Endothelial cell of umbilical vein (primary cell): ENCODE data around the gene SPACA4. TPM values are rescaled to one million over a fixed set of nuclear protein-coding genes. Genes with fewer than 3 reads are reported as not detected.
"Not testable (repeated sequence)": the region's sequence is repeated elsewhere in the genome, so short reads cannot be mapped to it uniquely, and the experiment has no call there.

Experiments
- BruUV-seq: library from RNA; stranded (reverse); fragments of 400-500 nt; replicated peaks from 2 replicates; lab custom pipeline; 2021; lab: Mats Ljungman, UMichigan
- CTCF ChIA-PET: fragments of 300-600, 350-600 bp; sonication (Branson Sonifier 250); formaldehyde crosslinking; loops from one replicate; lab custom pipeline; 2021; ENCODE audit warnings: antibody characterized with exemption, inconsistent platforms; lab: Charles Lee
- POLR2A ChIA-PET: fragments of 300-600, 350-600 bp; sonication (Branson Sonifier 250); formaldehyde crosslinking; loops from one replicate; lab custom pipeline; 2021; ENCODE audit warnings: antibody characterized with exemption, inconsistent platforms; lab: Charles Lee
- DNase-seq: peaks from one replicate; pipeline ENCODE4 v3.0.0-alpha.2; 2011; ENCODE audit warnings: low read depth, low spot score
- FAIRE-seq: peaks from 2 replicates; lab custom pipeline; 2011; peaks lifted over from hg19 to GRCh38; lab: Jason Lieb, UNC
- H2AFZ ChIP-seq: 2 replicates; pipeline ENCODE4 v1.6.0; 2012; ENCODE audit warnings: low read depth, low read length, control low read depth, inconsistent platforms
- H3K27ac ChIP-seq: 2 replicates; pipeline ENCODE4 v1.5.1; 2011; ENCODE audit warnings: low read depth, mild to moderate bottlenecking, control low read depth, low read length, moderate library complexity; ENCODE audit not compliant: insufficient read depth
- H3K27me3 ChIP-seq, 2 experiments: 2 replicates each; pipeline versions ENCODE4 v1.6.0 to v1.6.1; 2011; ENCODE audit warnings: low read length in 2 of 2, mixed read lengths in 1 of 2; ENCODE audit not compliant: control insufficient read depth in 2 of 2, insufficient read depth in 2 of 2
- H3K36me3 ChIP-seq, 2 experiments: 2 replicates in 1 of 2; 3 replicates in 1 of 2; pipeline ENCODE4 v1.5.1; 2011; ENCODE audit warnings: low read length in 2 of 2, mild to moderate bottlenecking in 1 of 2, moderate library complexity in 1 of 2; ENCODE audit not compliant: control insufficient read depth in 2 of 2, insufficient read depth in 2 of 2; ENCODE audit errors: extremely low read depth in 1 of 2
- H3K4me1 ChIP-seq: 3 replicates; pipeline ENCODE4 v1.5.1; 2011; ENCODE audit warnings: mild to moderate bottlenecking, low read length; ENCODE audit not compliant: control insufficient read depth, insufficient read depth; ENCODE audit errors: extremely low read depth
- H3K4me2 ChIP-seq: 2 replicates; pipeline ENCODE4 v1.6.1; 2011; ENCODE audit warnings: low read length, control low read depth, mixed read lengths; ENCODE audit not compliant: insufficient read depth
- H3K4me3 ChIP-seq, 3 experiments: fragments of 200-600 bp in 1 of 3; sonication (generic), shearing (Covaris generic) in 1 of 3; replicated peaks in 1 of 3; 2 replicates each; pipeline ENCODE4 v1.5.1; 2011 to 2016; ENCODE audit warnings: control low read depth in 3 of 3, low read length in 3 of 3, mild to moderate bottlenecking in 2 of 3, inconsistent platforms in 1 of 3, low read depth in 1 of 3, moderate library complexity in 1 of 3; ENCODE audit not compliant: insufficient read depth in 1 of 3
- H3K79me2 ChIP-seq: 2 replicates; pipeline ENCODE4 v1.6.0; 2012; ENCODE audit warnings: low read length, inconsistent platforms; ENCODE audit not compliant: control insufficient read depth, insufficient read depth
- H3K9ac ChIP-seq: replicated peaks from 2 replicates; pipeline ENCODE3; 2011; ENCODE audit warnings: low read length, control low read depth; ENCODE audit not compliant: insufficient read depth; ENCODE audit errors: extremely low read depth
- H3K9me1 ChIP-seq: replicated peaks from 3 replicates; pipeline ENCODE4 v1.6.0; 2011; ENCODE audit warnings: mild to moderate bottlenecking, low read length; ENCODE audit not compliant: control insufficient read depth, insufficient read depth; ENCODE audit errors: extremely low read depth
- H3K9me3 ChIP-seq: replicated peaks from 2 replicates; pipeline ENCODE4 v1.5.1; 2012; ENCODE audit warnings: low read length, inconsistent platforms; ENCODE audit not compliant: control insufficient read depth, insufficient read depth
- H4K20me1 ChIP-seq: replicated peaks from 2 replicates; pipeline ENCODE3; 2011; ENCODE audit warnings: mild to moderate bottlenecking, low read length; ENCODE audit not compliant: control insufficient read depth, insufficient read depth; ENCODE audit errors: extremely low read depth
- CTCF ChIP-seq, 2 donors: IDR thresholded peaks; 1 replicate in 1 of 2; 2 replicates in 1 of 2; pipeline ENCODE4 v1.5.1; 2011; ENCODE audit warnings: low read length in 2 of 2, mild to moderate bottlenecking in 2 of 2, moderate library complexity in 2 of 2, control low read depth in 1 of 2, inconsistent platforms in 1 of 2, low read depth in 1 of 2; ENCODE audit not compliant: insufficient read depth in 1 of 2; ENCODE audit errors: extremely low read depth in 1 of 2
- EZH2 ChIP-seq: IDR thresholded peaks from 2 replicates; pipeline ENCODE4 v1.6.1; 2012; ENCODE audit warnings: borderline replicate concordance, low read depth, mild to moderate bottlenecking, moderate library complexity, low read length, inconsistent platforms; ENCODE audit not compliant: severe bottlenecking
- FOS ChIP-seq: IDR thresholded peaks from 2 replicates; pipeline ENCODE4 v1.6.1; 2011; ENCODE audit warnings: mild to moderate bottlenecking, low read length, moderate library complexity, borderline replicate concordance; ENCODE audit not compliant: insufficient read depth
- GATA2 ChIP-seq: IDR thresholded peaks from 2 replicates; pipeline ENCODE4 v1.7.0; 2011; ENCODE audit warnings: low read depth, mild to moderate bottlenecking, moderate library complexity, mixed read lengths, low read length; ENCODE audit not compliant: insufficient read length, insufficient read depth
- JUN ChIP-seq: IDR thresholded peaks from 2 replicates; pipeline ENCODE4 v1.6.1; 2011; ENCODE audit warnings: borderline replicate concordance, low read depth; ENCODE audit not compliant: insufficient read length, insufficient read depth
- MAX ChIP-seq: IDR thresholded peaks from 2 replicates; pipeline ENCODE4 v1.6.1; 2011; ENCODE audit not compliant: insufficient read depth, insufficient read length
- MYC ChIP-seq: IDR thresholded peaks from one replicate; pipeline ENCODE4 v1.6.1; 2011; ENCODE audit warnings: mild to moderate bottlenecking, low read depth, low read length
- POLR2A ChIP-seq: IDR thresholded peaks from 2 replicates; pipeline ENCODE4 v1.6.1; 2012; ENCODE audit warnings: low read depth, mild to moderate bottlenecking, control low read depth, low read length
- POLR2AphosphoS5 ChIP-seq: IDR thresholded peaks from 2 replicates; pipeline ENCODE4 v1.6.1; 2012; ENCODE audit warnings: low read depth, mild to moderate bottlenecking, control low read depth, low read length, moderate library complexity; ENCODE audit not compliant: insufficient read depth
- dilution Hi-C: fragments of 300-500 bp; cut with MboI; formaldehyde crosslinking; loops from one replicate; pipeline ENCODE4 v1.15.0; 2019; ENCODE audit warnings: low sequenced_read_pairs; ENCODE audit not compliant: extremely low pct_ligation_motif_present
- intact Hi-C: fragments of 100-400 bp; cut with micrococcal nuclease; formaldehyde crosslinking; loops from one replicate; pipeline ENCODE4 v1.10.0; 2022
- polyA plus RNA-seq, 4 experiments: library from polyadenylated mRNA; depleted of rRNA in 3 of 4; stranded (reverse) in 3 of 4; unstranded in 1 of 4; fragments of >200 nt; gene quantifications; 2 replicates each; pipeline versions ENCODE4 v1.2.1 to v1.2.3, GENCODE V29; 2011 to 2012; ENCODE audit warnings: missing spikeins in 1 of 4
- total RNA-seq: library from RNA; stranded (reverse); gene quantifications from 2 replicates; pipeline ENCODE4 v1.2.3, GENCODE V29; 2021

Gene SPACA4
- total and polyA plus RNA-seq, 2 donors (not counting 3 experiments of a cell fraction or from before 2014, with no cell fraction given): not detected

- TF ChIP-seq FOS: no peak
- no peak for TF ChIP-seq CTCF (IDR thresholded peaks at IDR 0.05; ENCODE audit: extremely low read depth in 1 of 2, insufficient read depth in 1 of 2, low read depth in 1 of 2, low read length in 2 of 2)
- TF ChIP-seq POLR2A: no peak
- TF ChIP-seq MAX: no peak
- no peak for TF ChIP-seq MYC
- TF ChIP-seq POLR2AphosphoS5: no peak
- no peak for TF ChIP-seq EZH2
- no peak for TF ChIP-seq GATA2
- no peak for TF ChIP-seq JUN
These were observed 30.5 kb upstream of the SPACA4 start for GRCh38 chr19:48575931-48576622.

GRCh38 chr19:48577908-48578307 lies 28.6 kb upstream of the SPACA4 start:
- H4K20me1 ChIP-seq, H3K27ac ChIP-seq, H3K4me3 ChIP-seq, H3K9me1 ChIP-seq, H3K4me2 ChIP-seq, H3K4me1 ChIP-seq, BruUV-seq, H3K27me3 ChIP-seq, H3K36me3 ChIP-seq, H2AFZ ChIP-seq, POLR2A ChIA-PET, intact Hi-C loops, FAIRE-seq, dilution Hi-C loops, H3K9ac ChIP-seq, DNase-seq, H3K79me2 ChIP-seq, H3K9me3 ChIP-seq: not testable (repeated sequence)
- CTCF ChIA-PET: interaction anchor here (0.6 to 14.1 kb wide), 3 partner anchors 11 to 88 kb away, joined by 3 to 507 read pairs (median 3); no protein-coding TSS in a partner anchor

More at GRCh38 chr19:48575931-48576622, 30.5 kb upstream of the SPACA4 start:
- Histone ChIP-seq H3K27ac (no peak overlapping the region), H3K4me1 (no peaks in the 10 kb centered on the region), H4K20me1 (no peaks in the 10 kb centered on the region), H3K27me3 (no peaks in the 10 kb centered on the region), H3K36me3 (no peaks in the 10 kb centered on the region), H3K9ac (no peak overlapping the region), H3K9me3 (no peaks in the 10 kb centered on the region), H3K4me2 (no peak overlapping the region), H3K9me1 (no peaks in the 10 kb centered on the region), H2AFZ (no peak overlapping the region), H3K79me2 (no peaks in the 10 kb centered on the region), H3K4me3 (no peak overlapping the region)
- dilution Hi-C loops (no loop called here), intact Hi-C loops (no loop called here)
- ChIA-PET POLR2A (no interaction called here), CTCF (interaction anchor here (6.6 kb wide), 1 partner anchor 8 kb away, joined by 38 read pairs; no protein-coding TSS in a partner anchor)
- DNase-seq: no peak
- FAIRE-seq: no peak
- no TSS peak for BruUV-seq
